ENCODE measurements around the gene EMD. TPM values are rescaled to one million over a fixed set of nuclear protein-coding genes. Genes with fewer than 3 reads are reported as not detected.
A peak's percentile ranks its signal among the peaks of the same experiment; 100 is the strongest.

EMD gene
- total and polyA plus RNA-seq, 2 of the 13 experiments (the other 11 are each of a cell fraction or from before 2014, with no cell fraction given), result 14.5 to 14.9 TPM

DNA sequence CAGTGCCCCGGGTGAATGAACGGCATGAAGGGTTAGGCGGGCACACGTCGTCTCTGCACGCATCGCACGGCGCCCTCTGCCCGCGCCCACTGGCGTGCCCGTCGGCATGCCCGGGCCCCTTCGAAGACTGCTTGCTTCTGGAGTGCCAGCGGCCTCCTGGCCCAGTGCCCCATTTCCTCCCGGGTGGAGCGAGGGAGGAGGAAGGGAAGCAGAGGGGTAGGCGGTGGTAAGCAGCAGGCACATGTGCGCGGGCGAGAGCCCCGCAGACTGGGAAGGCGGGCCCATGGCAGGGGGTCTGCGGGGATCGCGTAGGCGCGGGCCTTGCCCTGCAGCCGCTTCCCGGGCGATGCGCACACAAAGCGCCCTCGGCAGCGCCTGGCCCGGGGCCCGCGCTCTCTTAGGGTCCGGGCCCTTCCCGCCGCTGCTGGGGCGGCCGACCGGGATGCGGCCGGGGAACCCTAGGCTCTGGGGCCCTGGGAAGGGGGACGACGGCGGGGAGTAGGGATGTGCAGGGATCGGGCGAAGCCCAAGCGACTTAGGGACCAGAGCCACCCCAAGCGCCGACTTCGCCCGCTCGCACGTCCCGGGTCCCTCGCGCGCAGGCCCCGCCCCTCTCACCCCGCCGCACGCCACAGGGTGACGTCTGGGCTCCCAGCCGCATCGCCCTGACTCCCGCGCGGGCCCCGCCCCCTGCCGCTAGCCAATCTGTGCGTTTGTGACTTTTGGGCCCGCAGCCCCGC is 866 bp upstream of the EMD start:
- no peaks in the 10 kb centered on the region for H4K20me1 ChIP-seq (ENCODE audit: insufficient read depth, low read length)
- peak overlapping the region; percentile 69 for H3K4me2 ChIP-seq (ENCODE audit: low read depth, low read length)
- peak overlapping the region; percentile 30 to 66 (median 53); a peak in 5 of 6 replicates for H3K4me3 ChIP-seq (replicated peaks in 1 of 3; ENCODE audit: insufficient read depth in 1 of 3, low read depth in 2 of 3, low read length in 3 of 3)
- peaks cover 8% of the 10 kb centered on the region for H3K79me2 ChIP-seq (ENCODE audit: insufficient read depth, low read length)
- peak overlapping the region; percentile 71 for H3K9ac ChIP-seq (ENCODE audit: insufficient read depth, low read depth, low read length)
- FAIRE-seq (no peak), ATAC-seq (peak; percentile 7), DNase-seq (ENCODE audit: low spot score) (no peak)
- intact Hi-C loops (cut with micrococcal nuclease; ENCODE audit: unreplicated experiment), result no loop called here
- TSS peak; percentile 71 for BruUV-seq (replicated peaks)
- H3K36me3 ChIP-seq (replicated peaks in 1 of 2; ENCODE audit: control insufficient read depth in 1 of 2, insufficient read depth in 2 of 2, low read length in 2 of 2), result no peaks in the 10 kb centered on the region
- ChIA-PET POLR2A (interaction anchor here (1.0 to 1.3 kb wide), 5 partner anchors 7 to 164 kb away, joined by 3 to 11 read pairs (median 4); partner anchors contain the start of gene RPL10), CTCF (ENCODE audit: low intra/inter-chr PET ratio, low total read pairs) (no interaction called here)
- in situ Hi-C loops (cut with HindIII; ENCODE audit: extremely low pct_ligation_motif_present, low pct_unique_long_range_greater_than_20kb), result no loop called here
- no peaks in the 10 kb centered on the region for H3K9me3 ChIP-seq (ENCODE audit: low read length)
- H3K4me1 ChIP-seq (ENCODE audit: insufficient read depth, low read length), result peaks cover 38% of the 10 kb centered on the region
- no peaks in the 10 kb centered on the region for H3K27me3 ChIP-seq (ENCODE audit: control insufficient read depth in 1 of 2, insufficient read depth in 2 of 2, low read length in 2 of 2)
- WGBS (ENCODE audit: low lambda C conversion rate), result no CpG with 5 or more reads among the region's 79 CpGs
- H3K27ac ChIP-seq (ENCODE audit: extremely low read length, insufficient read depth, low read length), result peak overlapping the region; percentile 76
- H2AFZ ChIP-seq (ENCODE audit: low read length), result no peak overlapping the region
- TF ChIP-seq RBFOX2 (IDR thresholded peaks at IDR 0.05; ENCODE audit: low read depth, low read length) (peak; percentile 77), CBX1 (IDR thresholded peaks at IDR 0.05; ENCODE audit: low read depth) (no peak), MIER3 (CRISPR knock-in tag; IDR thresholded peaks at IDR 0.05; ENCODE audit: borderline replicate concordance) (no peak), TOPORS (CRISPR knock-in tag; IDR thresholded peaks at IDR 0.05) (no peak), ADNP (CRISPR knock-in tag; IDR thresholded peaks at IDR 0.05) (no peak), KDM2A (CRISPR knock-in tag; IDR thresholded peaks at IDR 0.05; ENCODE audit: borderline replicate concordance, low read depth) (peak; percentile 4; the same call in 1 of the 2 replicates), ZNF430 (CRISPR knock-in tag; IDR thresholded peaks at IDR 0.05) (0 out of 2 replicates have a peak, but pooled peaks have one; percentile 41), HNRNPK (IDR thresholded peaks at IDR 0.05; ENCODE audit: low read depth, low read length, poor library complexity, severe bottlenecking) (peak; percentile 52), MXI1 (IDR thresholded peaks at IDR 0.05; ENCODE audit: borderline replicate concordance, low read depth, low read length) (peak; percentile 55; the same call in 1 of the 3 replicates), ZNF777 (CRISPR knock-in tag; IDR thresholded peaks at IDR 0.05) (0 out of 2 replicates have a peak, but pooled peaks have one; percentile 19), ZSCAN25 (CRISPR knock-in tag; IDR thresholded peaks at IDR 0.05) (no peak), NR2C2 (CRISPR knock-in tag; IDR thresholded peaks at IDR 0.05; ENCODE audit: borderline replicate concordance) (peak; percentile 8; the same call in 1 of the 2 replicates), ZNF792 (CRISPR knock-in tag; IDR thresholded peaks at IDR 0.05) (0 out of 2 replicates have a peak, but pooled peaks have one; percentile 12), ZNF773 (CRISPR knock-in tag; IDR thresholded peaks at IDR 0.05; ENCODE audit: borderline replicate concordance) (no peak), HNRNPL (IDR thresholded peaks at IDR 0.05; ENCODE audit: low read depth, low read length) (peak; percentile 91), ARNT2 (CRISPR knock-in tag; IDR thresholded peaks at IDR 0.05; ENCODE audit: low read depth) (peak; percentile 33; the same call in 1 of the 2 replicates)
- TF ChIP-seq, protein P1, sequence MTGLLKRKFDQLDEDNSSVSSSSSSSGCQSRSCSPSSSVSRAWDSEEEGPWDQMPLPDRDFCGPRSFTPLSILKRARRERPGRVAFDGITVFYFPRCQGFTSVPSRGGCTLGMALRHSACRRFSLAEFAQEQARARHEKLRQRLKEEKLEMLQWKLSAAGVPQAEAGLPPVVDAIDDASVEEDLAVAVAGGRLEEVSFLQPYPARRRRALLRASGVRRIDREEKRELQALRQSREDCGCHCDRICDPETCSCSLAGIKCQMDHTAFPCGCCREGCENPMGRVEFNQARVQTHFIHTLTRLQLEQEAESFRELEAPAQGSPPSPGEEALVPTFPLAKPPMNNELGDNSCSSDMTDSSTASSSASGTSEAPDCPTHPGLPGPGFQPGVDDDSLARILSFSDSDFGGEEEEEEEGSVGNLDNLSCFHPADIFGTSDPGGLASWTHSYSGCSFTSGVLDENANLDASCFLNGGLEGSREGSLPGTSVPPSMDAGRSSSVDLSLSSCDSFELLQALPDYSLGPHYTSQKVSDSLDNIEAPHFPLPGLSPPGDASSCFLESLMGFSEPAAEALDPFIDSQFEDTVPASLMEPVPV (CRISPR knock-in tag; IDR thresholded peaks at IDR 0.05), result no peak
- TF ChIP-seq, protein P2, sequence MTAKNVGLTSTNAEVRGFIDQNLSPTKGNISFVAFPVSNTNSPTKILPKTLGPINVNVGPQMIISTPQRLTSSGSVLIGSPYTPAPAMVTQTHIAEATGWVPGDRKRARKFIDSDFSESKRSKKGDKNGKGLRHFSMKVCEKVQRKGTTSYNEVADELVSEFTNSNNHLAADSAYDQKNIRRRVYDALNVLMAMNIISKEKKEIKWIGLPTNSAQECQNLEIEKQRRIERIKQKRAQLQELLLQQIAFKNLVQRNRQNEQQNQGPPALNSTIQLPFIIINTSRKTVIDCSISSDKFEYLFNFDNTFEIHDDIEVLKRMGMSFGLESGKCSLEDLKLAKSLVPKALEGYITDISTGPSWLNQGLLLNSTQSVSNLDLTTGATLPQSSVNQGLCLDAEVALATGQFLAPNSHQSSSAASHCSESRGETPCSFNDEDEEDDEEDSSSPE (CRISPR knock-in tag; IDR thresholded peaks at IDR 0.05), result peak; percentile 62; the same call in 1 of the 2 replicates
- TF ChIP-seq, protein P3, sequence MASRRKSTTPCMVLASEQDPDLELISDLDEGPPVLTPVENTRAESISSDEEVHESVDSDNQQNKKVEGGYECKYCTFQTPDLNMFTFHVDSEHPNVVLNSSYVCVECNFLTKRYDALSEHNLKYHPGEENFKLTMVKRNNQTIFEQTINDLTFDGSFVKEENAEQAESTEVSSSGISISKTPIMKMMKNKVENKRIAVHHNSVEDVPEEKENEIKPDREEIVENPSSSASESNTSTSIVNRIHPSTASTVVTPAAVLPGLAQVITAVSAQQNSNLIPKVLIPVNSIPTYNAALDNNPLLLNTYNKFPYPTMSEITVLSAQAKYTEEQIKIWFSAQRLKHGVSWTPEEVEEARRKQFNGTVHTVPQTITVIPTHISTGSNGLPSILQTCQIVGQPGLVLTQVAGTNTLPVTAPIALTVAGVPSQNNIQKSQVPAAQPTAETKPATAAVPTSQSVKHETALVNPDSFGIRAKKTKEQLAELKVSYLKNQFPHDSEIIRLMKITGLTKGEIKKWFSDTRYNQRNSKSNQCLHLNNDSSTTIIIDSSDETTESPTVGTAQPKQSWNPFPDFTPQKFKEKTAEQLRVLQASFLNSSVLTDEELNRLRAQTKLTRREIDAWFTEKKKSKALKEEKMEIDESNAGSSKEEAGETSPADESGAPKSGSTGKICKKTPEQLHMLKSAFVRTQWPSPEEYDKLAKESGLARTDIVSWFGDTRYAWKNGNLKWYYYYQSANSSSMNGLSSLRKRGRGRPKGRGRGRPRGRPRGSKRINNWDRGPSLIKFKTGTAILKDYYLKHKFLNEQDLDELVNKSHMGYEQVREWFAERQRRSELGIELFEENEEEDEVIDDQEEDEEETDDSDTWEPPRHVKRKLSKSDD (CRISPR knock-in tag; IDR thresholded peaks at IDR 0.05; ENCODE audit: low read depth), result no peak
